ENCODE results near the gene PRM1.
"Not testable (repeated sequence)": the region's sequence is repeated elsewhere in the genome, so short reads cannot be mapped to it uniquely, and the experiment has no call there.

Gene PRM1

DNA sequence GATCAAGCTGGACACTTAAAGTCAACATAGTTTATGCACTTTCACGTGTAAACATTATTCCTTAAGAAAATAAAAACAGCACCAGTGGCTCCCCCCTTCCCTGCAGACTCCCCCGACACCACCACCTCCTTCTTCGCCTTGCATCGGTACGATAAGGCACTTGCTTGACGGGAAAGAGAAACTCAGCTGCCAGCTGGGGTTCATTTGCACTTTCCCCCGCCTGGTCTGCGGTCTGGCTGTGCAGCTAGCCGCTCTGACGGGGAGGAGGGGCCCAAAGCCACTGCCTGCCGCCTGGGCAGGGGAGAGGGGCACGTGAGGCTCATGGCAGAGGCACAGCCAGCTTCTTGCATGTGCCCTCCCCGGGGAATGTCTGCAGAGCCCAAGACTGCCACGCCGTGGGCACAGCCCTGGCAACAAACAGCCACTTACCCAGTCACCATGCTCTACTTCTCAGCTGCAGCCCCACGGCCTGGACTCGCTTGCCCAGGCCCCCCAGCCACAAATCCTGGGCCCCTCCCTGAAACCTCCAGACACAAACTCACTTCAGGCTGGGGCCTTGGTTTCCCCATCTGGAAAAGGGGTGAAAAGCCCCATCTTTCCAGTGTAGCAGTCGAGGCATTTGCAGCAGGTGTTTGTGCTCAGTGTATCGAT, 16.5 kb upstream of the PRM1 start:
- Histone ChIP-seq H3K36me3 (ENCODE audit: control insufficient read depth in 2 of 2, insufficient read depth in 2 of 2, low read length in 2 of 2) (no peaks in the 10 kb centered on the region), H3K9me3 (ENCODE audit: control insufficient read depth in 2 of 2, low read length in 2 of 2) (no peaks in the 10 kb centered on the region), H3K4me3 (ENCODE audit: low read length in 2 of 2) (peak overlapping the region; percentile 33 to 60), H3K27me3 (ENCODE audit: control insufficient read depth in 2 of 2, insufficient read depth in 2 of 2, low read length in 2 of 2) (no peaks in the 10 kb centered on the region), H3K9ac (ENCODE audit: low read depth in 1 of 2, low read length in 2 of 2) (peak overlapping the region in 1 of 2 donors; percentile 34), H3K27ac (ENCODE audit: low read depth in 2 of 2, low read length in 2 of 2) (peak overlapping the region in 1 of 2 donors; percentile 43), H3K4me1 (ENCODE audit: control insufficient read depth in 2 of 2, insufficient read depth in 2 of 2, low read length in 2 of 2) (peaks cover 12 to 14% of the 10 kb centered on the region in 2 donors)

DNA sequence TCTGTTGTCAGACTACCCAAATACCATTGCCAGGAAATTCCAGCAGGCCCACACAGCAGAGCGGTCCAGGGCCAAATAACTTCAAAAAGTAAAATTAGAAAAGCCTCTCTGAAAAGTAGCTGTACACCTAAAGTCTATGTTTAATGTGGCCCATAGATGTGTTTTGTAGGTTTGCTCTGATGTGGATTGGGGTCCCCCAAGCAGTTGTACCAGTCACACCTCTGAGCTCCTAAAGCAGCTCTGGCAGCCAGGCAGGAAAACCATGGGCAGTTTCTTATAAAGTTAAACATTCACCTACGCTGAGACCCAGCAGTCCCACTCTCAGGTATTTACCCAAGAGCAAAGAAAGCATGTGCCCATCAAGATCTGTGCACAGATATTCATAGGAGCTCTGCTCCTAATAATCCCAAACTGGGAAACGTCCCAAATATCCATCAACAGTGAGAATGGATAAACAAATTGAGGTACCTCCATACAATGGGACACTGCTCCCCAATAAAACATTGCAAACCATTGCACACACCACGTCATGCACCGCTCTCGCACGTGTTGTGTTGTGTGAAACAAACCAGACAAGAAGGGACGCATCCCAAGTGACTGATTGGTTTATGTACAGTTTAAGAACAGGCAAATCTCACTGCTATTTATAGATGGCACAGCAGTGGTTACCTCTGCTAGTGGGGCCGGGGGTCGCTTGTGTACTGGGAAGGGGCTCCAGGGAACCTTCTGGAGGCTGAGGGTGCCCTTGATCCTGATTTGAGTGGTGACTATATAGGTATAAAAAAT, 15.8 kb upstream of the PRM1 start:
- Histone ChIP-seq H3K27ac (ENCODE audit: low read depth in 2 of 2, low read length in 2 of 2) (no peak overlapping the region), H3K9ac (ENCODE audit: low read depth in 1 of 2, low read length in 2 of 2) (peak overlapping the region in 1 of 2 donors; percentile 34), H3K4me1 (ENCODE audit: control insufficient read depth in 2 of 2, insufficient read depth in 2 of 2, low read length in 2 of 2) (peaks cover 12 to 14% of the 10 kb centered on the region in 2 donors), H3K36me3 (ENCODE audit: control insufficient read depth in 2 of 2, insufficient read depth in 2 of 2, low read length in 2 of 2) (no peaks in the 10 kb centered on the region), H3K4me3 (ENCODE audit: low read length in 2 of 2) (peak overlapping the region; percentile 33 to 60), H3K9me3 (ENCODE audit: control insufficient read depth in 2 of 2, low read length in 2 of 2) (no peaks in the 10 kb centered on the region), H3K27me3 (ENCODE audit: control insufficient read depth in 2 of 2, insufficient read depth in 2 of 2, low read length in 2 of 2) (no peaks in the 10 kb centered on the region)

DNA sequence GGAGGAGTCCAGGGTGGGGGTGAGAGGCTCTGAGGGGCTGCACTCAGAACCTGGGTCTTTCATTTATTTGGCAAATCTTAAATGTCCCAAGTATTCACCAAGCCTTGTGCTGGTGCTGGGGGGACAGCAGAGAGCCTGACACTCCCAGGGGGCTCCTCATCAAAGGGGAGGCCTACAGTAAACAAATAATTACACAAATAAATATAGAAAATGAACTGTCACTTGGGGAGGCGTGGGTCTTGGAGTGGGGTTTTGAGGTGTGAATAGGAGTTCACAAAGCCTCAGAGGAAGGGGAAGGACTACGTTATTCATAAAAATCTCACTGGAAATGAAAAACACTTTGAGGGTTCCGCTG, 15.2 kb upstream of the PRM1 start:
- no peak overlapping the region for H3K27ac ChIP-seq (ENCODE audit: low read depth in 2 of 2, low read length in 2 of 2)
- H3K4me1 ChIP-seq (ENCODE audit: control insufficient read depth in 2 of 2, insufficient read depth in 2 of 2, low read length in 2 of 2): peaks cover 12 to 14% of the 10 kb centered on the region in 2 donors
- no peaks in the 10 kb centered on the region for H3K9me3 ChIP-seq (ENCODE audit: control insufficient read depth in 2 of 2, low read length in 2 of 2)

DNA sequence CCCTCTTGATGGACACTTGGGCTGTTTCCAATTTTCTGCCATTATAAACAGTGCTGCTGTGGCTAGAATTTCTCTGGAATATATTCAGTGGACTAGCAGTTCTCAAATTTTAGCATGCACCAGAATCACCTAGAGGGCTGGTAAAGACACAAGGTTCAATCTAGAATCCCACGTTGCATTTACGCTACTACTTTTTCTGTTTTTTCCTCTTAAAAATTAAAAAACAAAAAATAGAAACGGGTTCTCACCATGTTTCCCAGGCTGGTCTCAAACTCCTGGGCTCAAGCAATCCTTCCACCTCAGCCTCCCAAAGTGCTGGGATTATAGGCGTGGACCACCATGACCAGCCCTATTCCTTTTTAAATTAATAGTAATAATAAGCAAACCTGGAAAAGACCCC, 14.5 kb upstream of the PRM1 start:
- H3K4me1 ChIP-seq (ENCODE audit: control insufficient read depth in 2 of 2, insufficient read depth in 2 of 2, low read length in 2 of 2): peaks cover 12 to 14% of the 10 kb centered on the region in 2 donors
- H3K4me3 ChIP-seq (ENCODE audit: low read length in 2 of 2): no peak overlapping the region
- no peaks in the 10 kb centered on the region for H3K36me3 ChIP-seq (ENCODE audit: control insufficient read depth in 2 of 2, insufficient read depth in 2 of 2, low read length in 2 of 2)
- H3K9ac ChIP-seq (ENCODE audit: low read depth in 1 of 2, low read length in 2 of 2): no peak overlapping the region
- no peaks in the 10 kb centered on the region for H3K27me3 ChIP-seq (ENCODE audit: control insufficient read depth in 2 of 2, insufficient read depth in 2 of 2, low read length in 2 of 2)
- no peak overlapping the region for H3K27ac ChIP-seq (ENCODE audit: low read depth in 2 of 2, low read length in 2 of 2)
- no peaks in the 10 kb centered on the region for H3K9me3 ChIP-seq (ENCODE audit: control insufficient read depth in 2 of 2, low read length in 2 of 2)

More for the DNA sequence above, 15.2 kb upstream of the PRM1 start:
- no peaks in the 10 kb centered on the region for H3K36me3 ChIP-seq (ENCODE audit: control insufficient read depth in 2 of 2, insufficient read depth in 2 of 2, low read length in 2 of 2)
- no peak overlapping the region for H3K4me3 ChIP-seq (ENCODE audit: low read length in 2 of 2)
- H3K27me3 ChIP-seq (ENCODE audit: control insufficient read depth in 2 of 2, insufficient read depth in 2 of 2, low read length in 2 of 2): no peaks in the 10 kb centered on the region
- no peak overlapping the region for H3K9ac ChIP-seq (ENCODE audit: low read depth in 1 of 2, low read length in 2 of 2)

DNA sequence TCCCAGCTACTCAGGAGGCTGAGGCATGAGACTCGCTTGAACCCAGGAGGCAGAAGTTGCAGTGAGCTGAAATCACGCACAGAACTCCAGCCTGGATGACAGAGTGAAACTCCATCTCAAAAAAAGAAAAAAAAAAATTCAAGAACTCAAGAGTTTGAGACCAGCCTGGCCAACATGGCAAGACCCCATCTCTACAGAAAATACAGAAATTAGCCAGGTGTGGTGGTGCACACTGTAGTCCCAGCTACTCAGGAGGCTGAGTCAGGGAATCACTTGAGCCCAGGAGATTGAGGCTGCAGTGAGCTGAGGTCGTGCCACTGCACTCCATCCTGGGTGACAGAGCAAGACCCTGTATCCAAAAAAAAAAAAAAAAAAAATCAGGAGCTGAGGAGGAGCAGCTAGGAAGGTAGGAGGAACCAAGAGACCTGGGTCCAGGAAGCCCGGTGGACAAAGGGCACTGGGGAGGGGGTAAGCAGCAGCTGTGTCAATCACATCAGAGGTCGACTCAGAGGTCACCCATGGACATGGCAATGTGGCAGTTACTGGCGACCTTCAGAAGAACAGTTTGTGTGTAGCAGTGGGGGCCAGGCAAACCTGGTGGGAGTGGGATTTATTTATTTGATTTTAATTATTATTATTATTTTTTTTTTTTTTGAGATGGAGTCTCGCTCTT, 11.1 kb upstream of the PRM1 start:
- H3K9ac ChIP-seq (ENCODE audit: low read depth in 1 of 2, low read length in 2 of 2): no peak overlapping the region
- H3K4me3 ChIP-seq (ENCODE audit: low read length in 2 of 2): no peak overlapping the region
- H3K36me3 ChIP-seq (ENCODE audit: control insufficient read depth in 2 of 2, insufficient read depth in 2 of 2, low read length in 2 of 2): no peaks in the 10 kb centered on the region
- H3K9me3 ChIP-seq (ENCODE audit: control insufficient read depth in 2 of 2, low read length in 2 of 2): no peaks in the 10 kb centered on the region
- no peak overlapping the region for H3K27ac ChIP-seq (ENCODE audit: low read depth in 2 of 2, low read length in 2 of 2)
- peaks cover 0 to 3% of the 10 kb centered on the region in 2 donors for H3K27me3 ChIP-seq (ENCODE audit: control insufficient read depth in 2 of 2, insufficient read depth in 2 of 2, low read length in 2 of 2)
- H3K4me1 ChIP-seq (ENCODE audit: control insufficient read depth in 2 of 2, insufficient read depth in 2 of 2, low read length in 2 of 2): peaks cover 6 to 7% of the 10 kb centered on the region in 2 donors

DNA sequence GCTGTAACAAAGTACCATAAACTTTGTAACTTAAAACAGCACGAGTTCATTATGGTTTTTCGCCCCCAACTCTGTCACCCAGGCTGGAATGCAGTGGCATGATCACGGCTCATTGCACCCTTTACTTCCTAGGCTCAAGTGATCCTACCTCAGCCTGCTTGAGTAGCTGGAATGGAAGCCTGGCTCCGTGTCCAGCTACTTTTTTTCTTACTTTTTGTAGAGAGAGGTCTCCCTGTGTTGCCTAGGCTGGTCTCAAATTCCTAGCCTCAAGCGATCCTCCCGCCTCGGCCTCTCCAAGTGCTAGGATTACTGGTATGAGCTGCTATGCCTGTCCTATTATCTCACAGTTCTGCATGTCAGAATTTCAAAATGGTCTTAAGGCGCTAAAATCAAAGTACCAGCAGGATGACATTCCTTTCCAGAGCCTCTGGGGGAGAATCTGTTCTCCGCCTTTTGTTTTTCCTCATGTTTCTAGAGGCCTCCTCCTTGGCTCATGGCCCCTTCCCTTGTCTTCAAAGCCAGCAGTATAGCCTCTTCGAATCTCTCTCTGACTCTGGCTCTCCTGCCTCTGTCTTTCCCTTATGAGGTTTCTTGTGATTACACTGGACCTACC, 10.1 kb upstream of the PRM1 start:
- H3K9ac ChIP-seq (ENCODE audit: low read depth in 1 of 2, low read length in 2 of 2): no peak overlapping the region
- H3K27ac ChIP-seq (ENCODE audit: low read depth in 2 of 2, low read length in 2 of 2): no peak overlapping the region
- H3K9me3 ChIP-seq (ENCODE audit: control insufficient read depth in 2 of 2, low read length in 2 of 2): no peaks in the 10 kb centered on the region
- H3K4me1 ChIP-seq (ENCODE audit: control insufficient read depth in 2 of 2, insufficient read depth in 2 of 2, low read length in 2 of 2): no peaks in the 10 kb centered on the region
- peaks cover 0 to 3% of the 10 kb centered on the region in 2 donors for H3K27me3 ChIP-seq (ENCODE audit: control insufficient read depth in 2 of 2, insufficient read depth in 2 of 2, low read length in 2 of 2)
- H3K36me3 ChIP-seq (ENCODE audit: control insufficient read depth in 2 of 2, insufficient read depth in 2 of 2, low read length in 2 of 2): no peaks in the 10 kb centered on the region
- H3K4me3 ChIP-seq (ENCODE audit: low read length in 2 of 2): no peak overlapping the region

DNA sequence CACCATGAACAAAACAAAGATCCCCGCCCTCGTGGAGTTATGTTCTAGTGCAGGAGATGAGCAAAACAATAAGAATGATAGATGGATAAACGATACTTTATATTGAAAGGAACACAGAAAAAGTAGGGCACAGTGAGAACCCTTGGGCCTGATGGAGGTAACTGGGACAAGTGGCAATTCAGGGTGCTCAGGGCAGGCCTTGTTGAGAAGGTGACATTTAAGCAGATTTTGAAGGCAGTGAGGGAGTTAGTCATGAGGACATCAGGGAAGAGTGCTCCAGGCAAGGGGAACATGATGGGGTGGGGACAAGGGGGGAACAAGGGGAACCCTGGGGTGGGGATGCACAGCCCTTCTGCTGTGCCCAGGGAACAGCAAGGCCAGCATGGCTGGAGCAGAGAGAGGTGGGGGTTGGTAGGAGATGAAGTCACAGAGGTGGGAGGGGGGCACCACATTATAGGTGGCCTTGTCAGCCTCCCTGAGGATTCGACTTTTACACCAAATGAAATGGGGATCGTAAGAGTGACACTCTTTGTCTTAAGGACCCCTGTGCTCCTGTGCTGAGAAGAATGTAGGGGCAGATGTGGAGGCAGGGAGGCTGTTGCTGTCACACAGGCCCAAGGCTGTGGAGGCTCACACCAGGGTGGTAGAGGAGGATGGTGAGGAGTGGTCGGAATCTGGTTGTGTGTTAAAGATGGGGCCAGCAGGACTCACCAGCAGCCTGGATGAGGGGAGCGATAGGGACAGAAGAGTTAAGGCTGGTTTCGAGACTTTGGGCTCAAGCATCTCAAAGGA, 9.2 kb upstream of the PRM1 start:
- Histone ChIP-seq H3K4me1 (ENCODE audit: control insufficient read depth in 2 of 2, insufficient read depth in 2 of 2, low read length in 2 of 2) (no peaks in the 10 kb centered on the region), H3K9ac (ENCODE audit: low read depth in 1 of 2, low read length in 2 of 2) (no peak overlapping the region), H3K9me3 (ENCODE audit: control insufficient read depth in 2 of 2, low read length in 2 of 2) (no peaks in the 10 kb centered on the region)

DNA sequence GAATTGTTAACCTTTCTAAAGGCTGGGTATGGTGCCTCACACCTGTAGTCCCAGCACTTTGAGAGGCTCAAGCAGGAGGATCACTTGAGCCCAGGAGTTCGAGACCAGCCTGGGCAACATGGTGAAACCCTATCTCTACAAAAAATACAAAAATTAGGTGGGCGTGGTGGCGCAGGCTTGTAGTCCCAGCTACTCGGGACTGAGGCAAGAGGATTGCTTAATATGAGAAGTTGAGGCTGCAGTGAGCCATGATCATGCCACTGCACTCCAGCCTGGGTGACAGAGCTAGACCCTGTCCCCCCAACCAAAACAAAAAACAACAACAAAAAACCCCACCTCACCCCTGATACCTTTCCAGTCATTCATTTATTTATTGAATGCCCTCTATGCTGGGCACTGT, 8.6 kb upstream of the PRM1 start:
- H3K27ac ChIP-seq (ENCODE audit: low read depth in 2 of 2, low read length in 2 of 2); H3K4me1 ChIP-seq (ENCODE audit: control insufficient read depth in 2 of 2, insufficient read depth in 2 of 2, low read length in 2 of 2); H3K9me3 ChIP-seq (ENCODE audit: control insufficient read depth in 2 of 2, low read length in 2 of 2); H3K9ac ChIP-seq (ENCODE audit: low read depth in 1 of 2, low read length in 2 of 2); H3K36me3 ChIP-seq (ENCODE audit: control insufficient read depth in 2 of 2, insufficient read depth in 2 of 2, low read length in 2 of 2); H3K27me3 ChIP-seq (ENCODE audit: control insufficient read depth in 2 of 2, insufficient read depth in 2 of 2, low read length in 2 of 2); H3K4me3 ChIP-seq (ENCODE audit: low read length in 2 of 2): not testable (repeated sequence)

More for the DNA sequence above, 9.2 kb upstream of the PRM1 start:
- Histone ChIP-seq H3K36me3 (ENCODE audit: control insufficient read depth in 2 of 2, insufficient read depth in 2 of 2, low read length in 2 of 2) (no peaks in the 10 kb centered on the region), H3K27ac (ENCODE audit: low read depth in 2 of 2, low read length in 2 of 2) (no peak overlapping the region), H3K4me3 (ENCODE audit: low read length in 2 of 2) (no peak overlapping the region), H3K27me3 (ENCODE audit: control insufficient read depth in 2 of 2, insufficient read depth in 2 of 2, low read length in 2 of 2) (peaks cover 0 to 3% of the 10 kb centered on the region in 2 donors)

DNA sequence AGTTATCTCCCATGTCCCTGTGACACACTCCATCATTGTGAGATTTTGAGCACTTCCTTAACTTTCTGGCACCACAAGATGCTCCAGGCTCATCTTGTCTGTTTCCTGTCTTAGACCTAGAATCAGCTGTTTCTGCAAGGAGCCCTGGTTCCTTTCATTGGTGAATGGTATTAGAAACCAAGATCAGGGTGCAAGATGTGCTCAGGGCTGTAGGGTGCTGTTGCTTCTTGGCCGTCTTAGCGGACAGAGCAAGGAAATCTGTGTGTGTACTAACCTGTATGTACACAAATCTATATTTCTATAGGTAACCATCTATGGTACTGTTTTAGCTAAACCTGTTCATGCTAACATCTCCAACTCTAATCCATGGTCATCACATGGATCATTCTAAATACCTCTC, 8.1 kb upstream of the PRM1 start:
- Histone ChIP-seq H3K9me3 (ENCODE audit: control insufficient read depth in 2 of 2, low read length in 2 of 2) (no peaks in the 10 kb centered on the region), H3K36me3 (ENCODE audit: control insufficient read depth in 2 of 2, insufficient read depth in 2 of 2, low read length in 2 of 2) (no peaks in the 10 kb centered on the region), H3K4me3 (ENCODE audit: low read length in 2 of 2) (no peak overlapping the region), H3K9ac (ENCODE audit: low read depth in 1 of 2, low read length in 2 of 2) (no peak overlapping the region), H3K27ac (ENCODE audit: low read depth in 2 of 2, low read length in 2 of 2) (no peak overlapping the region), H3K27me3 (ENCODE audit: control insufficient read depth in 2 of 2, insufficient read depth in 2 of 2, low read length in 2 of 2) (peaks cover 0 to 3% of the 10 kb centered on the region in 2 donors), H3K4me1 (ENCODE audit: control insufficient read depth in 2 of 2, insufficient read depth in 2 of 2, low read length in 2 of 2) (no peaks in the 10 kb centered on the region)
